NT2/D1 (cell line): ENCODE measurements around the gene SGTA.
"Not testable (repeated sequence)": the region's sequence is repeated elsewhere in the genome, so short reads cannot be mapped to it uniquely, and the experiment has no call there.

Experiments
- DNase-seq: peaks from one replicate; pipeline ENCODE4 v3.0.0-alpha.2; 2011; ENCODE audit warnings: low read depth, low spot score
- H3K27me3 ChIP-seq: 2 replicates; pipeline ENCODE4 v1.6.0; 2011; ENCODE audit warnings: mild to moderate bottlenecking; ENCODE audit not compliant: insufficient read length, insufficient read depth
- H3K36me3 ChIP-seq: 2 replicates; pipeline ENCODE4 v1.6.1; 2011; ENCODE audit warnings: mild to moderate bottlenecking, low read length, mixed read lengths; ENCODE audit not compliant: insufficient read depth, insufficient read length
- H3K4me1 ChIP-seq: 2 replicates; pipeline ENCODE4 v1.5.1; 2011; ENCODE audit not compliant: insufficient read depth, insufficient read length
- H3K4me3 ChIP-seq: 2 replicates; pipeline ENCODE4 v1.5.1; 2011; ENCODE audit warnings: low read depth; ENCODE audit not compliant: insufficient read length
- H3K9ac ChIP-seq: 2 replicates; pipeline ENCODE4 v1.6.0; 2011; ENCODE audit warnings: low read depth; ENCODE audit not compliant: insufficient read length
- H3K9me3 ChIP-seq: 2 replicates; pipeline ENCODE4 v1.5.1; 2011; ENCODE audit warnings: mild to moderate bottlenecking, low read length; ENCODE audit not compliant: insufficient read depth
- SUZ12 ChIP-seq: IDR thresholded peaks from 2 replicates; pipeline ENCODE4 v1.6.1; 2011; ENCODE audit not compliant: insufficient read length, insufficient read depth; ENCODE audit errors: extremely low read depth
- YY1 ChIP-seq: IDR thresholded peaks from 2 replicates; pipeline ENCODE4 v1.6.1; 2011; ENCODE audit not compliant: insufficient read length, insufficient read depth
- ZNF274 ChIP-seq: IDR thresholded peaks from 2 replicates; pipeline ENCODE4 v1.6.1; 2011; ENCODE audit warnings: mild to moderate bottlenecking, low read depth, low read length

SGTA gene

DNA sequence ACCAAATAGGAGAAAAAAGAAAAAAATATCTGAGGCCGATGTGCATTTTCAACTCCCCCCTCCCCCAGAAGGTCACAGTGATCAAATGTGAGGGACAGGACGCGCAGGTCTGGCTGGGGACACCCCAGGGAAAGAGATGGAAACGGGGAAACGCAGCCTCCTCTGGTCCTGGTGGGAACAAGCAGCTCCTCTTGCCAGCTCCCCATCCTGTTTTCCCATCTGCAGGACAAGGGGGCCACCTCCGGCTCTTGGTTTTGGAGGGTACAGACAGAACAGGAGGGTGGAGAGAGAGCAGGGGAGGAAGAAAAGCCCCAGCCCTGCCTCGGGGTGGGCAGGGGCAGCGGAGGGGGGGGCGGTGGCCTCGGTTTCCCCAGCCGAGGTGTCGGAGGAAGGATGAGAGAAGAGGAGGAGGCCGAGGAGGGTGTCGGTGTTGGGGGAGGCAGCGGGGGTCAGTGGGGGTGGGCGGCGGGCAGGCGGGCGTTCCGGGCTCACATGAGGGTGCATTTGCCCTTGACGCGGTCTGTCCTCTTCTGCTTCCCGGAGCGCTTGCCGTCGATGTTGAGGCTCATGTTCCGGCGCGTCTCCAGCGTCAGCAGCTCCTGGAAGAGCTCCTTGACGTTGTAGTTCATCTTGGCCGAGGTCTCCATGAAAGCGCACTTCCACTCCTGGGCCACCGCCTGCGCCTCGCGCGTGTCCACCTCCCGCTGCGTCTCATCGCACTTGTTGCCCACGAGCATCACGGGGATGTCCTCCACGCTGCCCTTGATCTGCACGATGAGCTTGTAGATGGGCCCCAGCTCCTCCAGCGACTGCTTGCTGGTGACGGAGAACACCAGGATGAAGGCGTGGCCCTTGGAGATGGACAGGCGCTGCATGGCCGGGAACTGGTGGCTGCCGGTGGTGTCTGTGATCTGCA, 66.1 kb downstream of the SGTA start:
- peaks cover 10% of the 10 kb centered on the region; the same call in 1 of the 2 replicates for H3K9me3 ChIP-seq
- no peak overlapping the region for H3K9ac ChIP-seq
- no peak for DNase-seq
- no peaks in the 10 kb centered on the region for H3K4me1 ChIP-seq
- no peaks in the 10 kb centered on the region for H3K27me3 ChIP-seq
- no peak for TF ChIP-seq ZNF274
- H3K4me3 ChIP-seq = no peak overlapping the region
- peaks cover 9% of the 10 kb centered on the region for H3K36me3 ChIP-seq

DNA sequence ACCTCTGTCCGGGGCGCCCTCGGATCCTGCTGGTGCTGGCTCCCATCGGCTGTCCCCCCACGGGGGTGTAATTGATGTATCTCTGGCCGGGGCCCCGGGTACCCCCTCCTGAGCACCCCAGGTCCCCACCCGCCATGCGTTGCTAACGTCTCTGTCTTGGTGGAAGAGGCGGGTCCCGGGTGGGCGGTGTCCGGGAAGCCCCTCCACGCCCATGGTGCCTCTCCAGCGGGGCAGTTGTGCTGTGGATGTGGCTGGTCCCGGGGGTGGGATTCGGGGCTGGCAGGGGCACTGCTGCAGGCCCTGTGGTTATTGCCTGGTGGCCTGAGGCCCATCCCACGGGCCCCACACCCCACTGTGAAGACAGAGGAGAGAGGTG, 66.8 kb downstream of the SGTA start:
- Histone ChIP-seq H3K27me3 (no peaks in the 10 kb centered on the region), H3K4me1 (peaks cover 3% of the 10 kb centered on the region), H3K36me3 (peaks cover 9% of the 10 kb centered on the region), H3K9ac (no peak overlapping the region), H3K4me3 (no peak overlapping the region), H3K9me3 (peaks cover 10% of the 10 kb centered on the region; the same call in 1 of the 2 replicates)
- DNase-seq = no peak
- TF ChIP-seq ZNF274 = no peak
- TF ChIP-seq YY1 = no peak
- no peak for TF ChIP-seq SUZ12

DNA sequence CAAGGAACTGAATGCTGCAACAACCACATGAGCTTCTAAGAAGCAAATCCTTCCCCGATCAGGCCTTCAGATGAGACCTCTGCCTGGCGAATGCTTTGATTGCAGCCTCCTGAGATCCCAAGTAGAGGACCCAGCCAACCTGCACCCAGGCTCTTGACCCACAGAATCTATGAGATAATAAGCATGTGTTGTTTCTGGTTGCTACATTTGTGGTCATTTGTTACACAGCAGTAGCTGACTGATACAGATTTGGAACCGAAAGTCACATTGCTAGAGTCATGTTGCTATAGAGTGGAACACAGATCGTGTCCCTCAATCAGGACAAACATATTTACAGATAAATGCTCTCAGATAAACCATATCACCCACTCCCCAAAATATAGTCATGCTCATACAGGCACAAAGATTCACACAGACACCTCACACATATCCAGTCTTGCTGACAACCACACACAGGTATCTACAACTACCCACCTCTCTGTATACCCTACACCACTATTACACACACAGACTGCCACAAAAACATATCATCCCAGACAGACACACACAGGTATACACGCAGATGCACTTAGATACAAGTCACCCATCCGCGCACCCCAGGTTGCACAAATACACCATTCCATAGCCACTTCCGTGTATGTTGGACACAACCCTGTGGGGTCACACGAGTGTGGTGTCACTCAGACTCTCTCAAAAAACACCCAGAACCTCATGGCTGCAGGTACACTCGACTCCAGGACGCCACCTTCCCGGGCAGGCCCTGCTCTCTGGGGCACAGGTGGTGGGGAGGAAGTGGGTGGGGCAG, 67.4 kb downstream of the SGTA start:
- Histone ChIP-seq H3K4me3 (no peak overlapping the region), H3K9ac (no peak overlapping the region), H3K36me3 (peaks cover 9% of the 10 kb centered on the region), H3K27me3 (no peaks in the 10 kb centered on the region), H3K9me3 (peaks cover 10% of the 10 kb centered on the region; the same call in 1 of the 2 replicates), H3K4me1 (peaks cover 4% of the 10 kb centered on the region)
- DNase-seq = no peak
- TF ChIP-seq SUZ12 (no peak), ZNF274 (no peak), YY1 (no peak)

DNA sequence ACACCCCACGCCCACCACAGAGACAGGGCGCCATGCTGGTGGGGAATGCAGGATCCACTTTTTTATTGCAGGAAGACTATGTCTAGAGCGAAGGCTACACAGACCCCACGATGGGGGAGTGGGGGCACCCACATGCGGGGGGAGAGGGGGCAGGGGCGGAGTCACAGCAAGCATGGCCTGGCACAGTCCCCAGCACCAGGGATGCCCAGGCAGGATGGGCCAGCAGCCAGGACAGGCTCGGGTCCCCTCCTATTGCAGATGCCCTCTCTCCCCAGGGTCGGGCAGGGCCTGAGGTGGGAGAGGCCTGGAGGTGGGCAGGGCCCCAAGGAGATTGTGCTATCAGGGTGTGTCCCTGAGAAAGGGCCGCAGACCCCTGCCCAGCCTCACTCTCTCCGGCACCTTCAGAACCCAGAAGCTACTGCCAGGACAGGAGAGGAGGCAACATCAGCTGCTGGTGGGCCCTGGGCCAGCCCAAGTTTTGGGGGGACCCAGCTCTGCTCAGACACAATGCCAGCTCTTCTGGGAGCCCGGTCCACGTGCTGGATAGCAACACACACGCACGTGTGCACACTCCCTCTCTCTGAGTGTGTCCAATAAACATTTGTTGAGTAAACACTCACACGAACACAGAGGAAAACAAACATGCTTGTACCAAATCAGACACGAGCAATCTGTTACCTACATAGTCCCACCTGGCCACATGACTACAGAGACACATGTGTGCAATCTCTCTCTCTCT, 68.4 kb downstream of the SGTA start:
- no peak overlapping the region for H3K4me3 ChIP-seq
- TF ChIP-seq ZNF274 = no peak
- TF ChIP-seq SUZ12 = no peak
- no peak for TF ChIP-seq YY1
- H3K27me3 ChIP-seq = no peaks in the 10 kb centered on the region
- H3K36me3 ChIP-seq = peaks cover 9% of the 10 kb centered on the region
- H3K9ac ChIP-seq = no peak overlapping the region
- H3K9me3 ChIP-seq = peaks cover 10% of the 10 kb centered on the region; the same call in 1 of the 2 replicates
- H3K4me1 ChIP-seq = peaks cover 4% of the 10 kb centered on the region
- no peak for DNase-seq

DNA sequence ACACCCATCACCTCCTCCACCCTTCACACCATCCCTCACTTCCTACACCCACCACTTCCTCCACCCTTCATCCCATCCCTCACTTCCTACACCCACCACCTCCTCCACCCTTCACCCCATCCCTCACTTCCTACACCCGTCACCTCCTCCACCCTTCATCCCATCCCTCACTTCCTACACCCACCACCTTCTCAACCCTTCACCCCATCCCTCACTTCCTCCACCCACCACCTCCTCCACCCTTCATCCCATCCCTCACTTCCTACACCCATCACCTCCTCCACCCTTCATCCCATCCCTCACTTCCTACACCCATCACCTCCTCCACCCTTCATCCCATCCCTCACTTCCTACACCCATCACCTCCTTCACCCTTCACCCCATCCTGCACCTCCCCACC, 69.0 kb downstream of the SGTA start:
- DNase-seq, H3K4me3 ChIP-seq, H3K9ac ChIP-seq: not testable (repeated sequence)

DNA sequence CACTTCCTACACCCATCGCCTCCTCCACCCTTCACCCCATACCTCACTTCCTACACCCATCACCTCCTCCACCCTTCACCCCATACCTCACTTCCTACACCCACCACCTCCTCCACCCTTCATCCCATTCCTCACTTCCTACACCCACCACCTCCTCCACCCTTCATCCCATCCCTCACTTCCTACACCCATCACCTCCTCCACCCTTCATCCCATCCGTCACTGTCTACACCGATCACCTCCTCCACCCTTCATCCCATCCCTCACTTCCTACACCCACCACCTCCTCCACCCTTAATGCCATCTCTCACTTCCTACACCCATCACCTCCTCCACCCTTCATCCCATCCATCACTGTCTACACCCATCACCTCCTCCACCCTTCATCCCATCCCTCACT, 69.9 kb downstream of the SGTA start:
- H3K4me3 ChIP-seq, H3K4me1 ChIP-seq, H3K27me3 ChIP-seq, H3K9ac ChIP-seq, DNase-seq, H3K36me3 ChIP-seq: not testable (repeated sequence)
- H3K9me3 ChIP-seq = peaks cover 10% of the 10 kb centered on the region; the same call in 1 of the 2 replicates

More for the DNA sequence above, 69.0 kb downstream of the SGTA start:
- not testable (repeated sequence) for H3K4me1 ChIP-seq, H3K36me3 ChIP-seq, H3K27me3 ChIP-seq
- peaks cover 10% of the 10 kb centered on the region; the same call in 1 of the 2 replicates for H3K9me3 ChIP-seq

DNA sequence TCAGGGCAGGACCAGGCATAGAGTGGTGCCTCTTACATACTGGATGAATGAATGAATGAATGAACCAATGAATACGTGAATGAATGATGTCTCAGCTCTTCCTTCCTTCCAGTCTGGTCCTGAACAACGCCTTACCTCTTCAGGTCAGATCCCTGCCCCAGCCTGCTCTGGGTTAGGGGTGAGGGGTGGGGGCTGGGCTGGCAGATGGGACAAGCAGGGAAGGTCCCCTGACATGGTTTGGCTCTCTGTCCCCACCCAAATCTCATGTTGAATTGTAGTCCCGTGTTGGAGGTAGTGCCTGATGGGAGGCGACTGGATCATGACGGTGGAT, 71.2 kb downstream of the SGTA start:
- no peaks in the 10 kb centered on the region for H3K27me3 ChIP-seq
- peaks cover 5% of the 10 kb centered on the region for H3K36me3 ChIP-seq
- H3K4me1 ChIP-seq = peaks cover 4% of the 10 kb centered on the region
- H3K4me3 ChIP-seq = no peak overlapping the region
- no peak for DNase-seq
- TF ChIP-seq YY1 (no peak), SUZ12 (no peak), ZNF274 (no peak)
- H3K9me3 ChIP-seq = peaks cover 10% of the 10 kb centered on the region; the same call in 1 of the 2 replicates
- no peak overlapping the region for H3K9ac ChIP-seq
